HepG2 (cell line): ENCODE results near the gene TMEM141. TPM values are rescaled to one million over a fixed set of nuclear protein-coding genes. Genes with fewer than 3 reads are reported as not detected.

ENCODE experiments used
- ATAC-seq: fragments of 200-7000 bp; cut with Tn5 transposase; 3 replicates; pipeline ENCODE4 v1.9.1; 2020; ENCODE audit warnings: mild to moderate bottlenecking, moderate library complexity
- BruUV-seq: library from RNA; stranded (reverse); fragments of 400-500 nt; replicated peaks from 2 replicates; lab custom pipeline; 2021; lab: Mats Ljungman, UMichigan
- CTCF ChIA-PET: fragments of 300-600 bp; formaldehyde crosslinking; extraction: SDS; loops from one replicate; lab custom pipeline; 2021; ENCODE audit warnings: low total read pairs, inconsistent platforms, low intra/inter-chr PET ratio; lab: Yijun Ruan, JAX
- POLR2A ChIA-PET: fragments of 350-600 bp; sonication (Branson Sonifier 250); formaldehyde crosslinking; loops from one replicate; lab custom pipeline; 2020; ENCODE audit warnings: antibody characterized with exemption, inconsistent platforms; lab: Yijun Ruan, JAX
- DNase-seq: peaks from one replicate; pipeline ENCODE4 v3.0.0-alpha.2; 2015; ENCODE audit warnings: low spot score
- FAIRE-seq: peaks from 3 replicates; lab custom pipeline; 2011; peaks lifted over from hg19 to GRCh38; lab: Jason Lieb, UNC
- H2AFZ ChIP-seq: one replicate; pipeline ENCODE4 v1.6.1; 2011; ENCODE audit warnings: low read length, inconsistent platforms
- H3K27ac ChIP-seq: fragments of 300-600 bp; 3 replicates; pipeline ENCODE4 v1.8.0; 2011; ENCODE audit warnings: mixed run types, mild to moderate bottlenecking, mixed read lengths, low read length, inconsistent platforms; ENCODE audit not compliant: insufficient read depth; ENCODE audit errors: extremely low read length
- H3K27me3 ChIP-seq, 2 experiments: fragments of 200-600 bp in 1 of 2; 2 replicates in 1 of 2; 3 replicates in 1 of 2; pipeline versions ENCODE4 v1.6.0 to v1.8.0; 2011; ENCODE audit warnings: low read length in 2 of 2, mild to moderate bottlenecking in 2 of 2, moderate library complexity in 2 of 2, inconsistent platforms in 1 of 2; ENCODE audit not compliant: insufficient read depth in 2 of 2, control insufficient read depth in 1 of 2
- H3K36me3 ChIP-seq, 2 experiments: fragments of 200-600 bp in 1 of 2; replicated peaks in 1 of 2; 2 replicates in 1 of 2; 3 replicates in 1 of 2; pipeline versions ENCODE4 v1.5.1 to v1.8.0; 2011; ENCODE audit warnings: low read length in 2 of 2, inconsistent platforms in 1 of 2; ENCODE audit not compliant: insufficient read depth in 2 of 2, control insufficient read depth in 1 of 2
- H3K4me1 ChIP-seq: 2 replicates; pipeline ENCODE4 v1.5.1; 2012; ENCODE audit warnings: low read length, inconsistent platforms; ENCODE audit not compliant: insufficient read depth
- H3K4me2 ChIP-seq: 2 replicates; pipeline ENCODE4 v1.6.0; 2011; ENCODE audit warnings: low read depth, low read length, inconsistent platforms
- H3K4me3 ChIP-seq, 3 experiments: fragments of 200-600 bp in 1 of 3; sonication (generic), shearing (Covaris generic) in 1 of 3; replicated peaks in 1 of 3; 2 replicates each; pipeline ENCODE4 v1.5.1; 2011 to 2016; ENCODE audit warnings: low read length in 3 of 3, inconsistent platforms in 2 of 3, low read depth in 2 of 3, mild to moderate bottlenecking in 2 of 3, control low read depth in 1 of 3, mixed read lengths in 1 of 3; ENCODE audit not compliant: insufficient read depth in 1 of 3
- H3K79me2 ChIP-seq: one replicate; pipeline ENCODE4 v1.6.1; 2011; ENCODE audit warnings: low read length, inconsistent platforms; ENCODE audit not compliant: insufficient read depth
- H3K9ac ChIP-seq: 2 replicates; pipeline ENCODE4 v1.6.0; 2011; ENCODE audit warnings: mild to moderate bottlenecking, low read depth, low read length, inconsistent platforms; ENCODE audit not compliant: insufficient read depth
- H3K9me3 ChIP-seq: 2 replicates; pipeline ENCODE4 v1.5.1; 2012; ENCODE audit warnings: mild to moderate bottlenecking, low read length
- H4K20me1 ChIP-seq: 2 replicates; pipeline ENCODE4 v1.6.0; 2011; ENCODE audit warnings: inconsistent platforms, mild to moderate bottlenecking, low read length, moderate library complexity; ENCODE audit not compliant: insufficient read depth
- EED ChIP-seq: sonication (generic); formaldehyde crosslinking; IDR thresholded peaks from 2 replicates; pipeline ENCODE4 v1.5.0; 2020; ENCODE audit warnings: mild to moderate bottlenecking, missing genetic modification reagents
- HIVEP1 ChIP-seq: sonication (generic); formaldehyde crosslinking; IDR thresholded peaks from 2 replicates; pipeline ENCODE4 v1.4.0; 2020; ENCODE audit warnings: mild to moderate bottlenecking, missing genetic modification reagents
- NFIB ChIP-seq: sonication (generic); formaldehyde crosslinking; IDR thresholded peaks from 2 replicates; pipeline ENCODE4 v1.9.0; 2021; ENCODE audit warnings: missing genetic modification reagents, mild to moderate bottlenecking, borderline replicate concordance
- SOX6 ChIP-seq, 2 experiments: fragments of 450-650 bp in 1 of 2; sonication (generic) in 1 of 2; formaldehyde crosslinking in 1 of 2; IDR thresholded peaks; 2 replicates each; pipeline versions ENCODE4 v1.4.0 to v1.6.1; 2017 to 2020; ENCODE audit warnings: antibody characterized with exemption in 1 of 2, mild to moderate bottlenecking in 1 of 2, missing genetic modification reagents in 1 of 2
- SSRP1 ChIP-seq: IDR thresholded peaks from 2 replicates; pipeline ENCODE4 v1.6.1; 2016; ENCODE audit warnings: control low read depth
- TEAD2 ChIP-seq: sonication (generic); formaldehyde crosslinking; IDR thresholded peaks from 2 replicates; pipeline ENCODE4 v1.9.0; 2021; ENCODE audit warnings: missing genetic modification reagents
- THRA ChIP-seq: sonication (generic); formaldehyde crosslinking; IDR thresholded peaks from 2 replicates; pipeline ENCODE4 v1.4.0; 2020; ENCODE audit warnings: missing genetic modification reagents, borderline replicate concordance
- ZKSCAN1 ChIP-seq: fragments of 150-350 bp; IDR thresholded peaks from 2 replicates; pipeline ENCODE4 v1.6.1; 2014; ENCODE audit warnings: low read length
- ZNF12 ChIP-seq: sonication (generic); formaldehyde crosslinking; IDR thresholded peaks from 2 replicates; pipeline ENCODE4 v1.5.0; 2020; ENCODE audit warnings: missing genetic modification reagents
- ZNF34 ChIP-seq: sonication (generic); formaldehyde crosslinking; IDR thresholded peaks from 2 replicates; pipeline ENCODE4 v1.4.0; 2020; ENCODE audit warnings: mild to moderate bottlenecking, missing genetic modification reagents, borderline replicate concordance
- ZNF616 ChIP-seq: sonication (generic); formaldehyde crosslinking; IDR thresholded peaks from 2 replicates; pipeline ENCODE4 v1.5.0; 2020; ENCODE audit warnings: low read depth, mild to moderate bottlenecking, missing genetic modification reagents
- WGBS: methylation state at CpG from one replicate; pipeline ENCODE4 v1.1.6; 2017; ENCODE audit warnings: low lambda C conversion rate; 5-methylcytosine and 5-hydroxymethylcytosine counted together
- in situ Hi-C: cut with HindIII; loops from 2 replicates; pipeline ENCODE4 v1.10.0; 2017; ENCODE audit warnings: low pct_unique_long_range_greater_than_20kb; ENCODE audit not compliant: extremely low pct_ligation_motif_present
- intact Hi-C: fragments of 100-400 bp; cut with micrococcal nuclease; formaldehyde crosslinking; loops from one replicate; pipeline ENCODE4 v1.10.0; 2022; ENCODE audit not compliant: unreplicated experiment
- polyA plus RNA-seq, 8 experiments: library from polyadenylated mRNA; depleted of rRNA in 3 of 8; stranded (reverse) in 7 of 8; unstranded in 1 of 8; fragments of >200 nt; fragmentation: Illumina TruSeq in 4 of 8; extraction: Trizol in 4 of 8; gene quantifications; 2 replicates each; pipeline versions ENCODE4 v1.2.1 to v1.2.3, GENCODE V29; 2011 to 2016; ENCODE audit warnings: low read depth in 4 of 8, missing spikeins in 1 of 8, mixed read lengths in 1 of 8; ENCODE audit not compliant: insufficient read depth in 1 of 8
- total RNA-seq, 5 experiments: library from RNA; depleted of rRNA; stranded (reverse); fragments of >200 nt; fragmentation: Illumina TruSeq; extraction: Trizol; gene quantifications; 2 replicates each; pipeline ENCODE4 v1.2.3, GENCODE V29; 2016; ENCODE audit warnings: low read depth in 1 of 5

Gene TMEM141
- total and polyA plus RNA-seq, 2 of the 13 experiments (the other 11 are each of a cell fraction or from before 2014, with no cell fraction given), result 81.0 to 202 TPM

GRCh38 chr9:136756836-136757235, 34.3 kb upstream of the TMEM141 start (continued):
- TF ChIP-seq ZKSCAN1, result no peak
- TF ChIP-seq, all 625 proteins: peak for 0

- no peak for DNase-seq
- TF ChIP-seq THRA (no peak), SSRP1 (CRISPR knock-in tag) (no peak), ZNF12 (CRISPR knock-in tag) (no peak), NFIB (CRISPR knock-in tag) (no peak), SOX6 (IDR thresholded peaks at IDR 0.05) (no peak), SOX6 (CRISPR knock-in tag; IDR thresholded peaks at IDR 0.05) (no peak), ZNF616 (CRISPR knock-in tag) (no peak), EED (no peak), TEAD2 (CRISPR knock-in tag) (no peak), HIVEP1 (CRISPR knock-in tag) (no peak), ZNF34 (CRISPR knock-in tag) (no peak)
- TF ChIP-seq, all 625 proteins: peak for 0
- H3K36me3 ChIP-seq, result no peaks in the 10 kb centered on the region
- intact Hi-C loops (no loop called here), in situ Hi-C loops (no loop called here)
- no peak overlapping the region for H3K4me2 ChIP-seq
- H3K9me3 ChIP-seq, result peaks cover 2% of the 10 kb centered on the region; the same call in 1 of the 2 replicates
- H3K4me3 ChIP-seq, result no peak overlapping the region
- H3K9ac ChIP-seq, result no peak overlapping the region
- no peak for FAIRE-seq
- POLR2A ChIA-PET, result interaction anchor here (1.4 to 1.5 kb wide), 2 partner anchors 21 to 27 kb away, joined by 3 read pairs; no protein-coding TSS in a partner anchor
- H2AFZ ChIP-seq, result no peak overlapping the region
- no TSS peak for BruUV-seq
- WGBS, result 62% methylated on average over 14 of the region's 20 CpGs
- CTCF ChIA-PET, result no interaction called here
- no peaks in the 10 kb centered on the region for H4K20me1 ChIP-seq
- ATAC-seq, result no peak
- H3K27ac ChIP-seq, result no peak overlapping the region
- H3K79me2 ChIP-seq, result no peaks in the 10 kb centered on the region
- peaks cover 7 to 38% of the 10 kb centered on the region in 2 experiments; a peak in 4 of 5 replicates for H3K27me3 ChIP-seq
- peaks cover 33% of the 10 kb centered on the region for H3K4me1 ChIP-seq
These were observed 33.8 kb upstream of the TMEM141 start for GRCh38 chr9:136757328-136757727.
